G401 (cell line): Measurements from ENCODE around the gene ZBTB46. TPM values are rescaled to one million over a fixed set of nuclear protein-coding genes. Genes with fewer than 3 reads are reported as not detected.

Experiments
- DNase-seq: peaks from one replicate; pipeline ENCODE4 v3.0.0-alpha.2; 2015; ENCODE audit warnings: low spot score
- in situ Hi-C: cut with HindIII; loops from 2 replicates; pipeline ENCODE4 v1.10.0; 2016; ENCODE audit warnings: low sequenced_read_pairs, mixed read lengths
- total RNA-seq: library from RNA; depleted of rRNA; stranded (reverse); fragments of >200 nt; shearing (Covaris generic); gene quantifications from 2 replicates; pipeline ENCODE4 v1.2.3, GENCODE V29; 2014

Gene ZBTB46
- total RNA-seq, 1 experiment from 2014 or later, result 42.5 TPM

- no peak for DNase-seq
- in situ Hi-C loops, result no loop called here
These were observed 12.2 kb upstream of the ZBTB46 start for GRCh38 chr20:63843222-63843621.

GRCh38 chr20:63842258-63842657 lies 11.2 kb upstream of the ZBTB46 start:
- in situ Hi-C loops, result no loop called here
- DNase-seq, result no peak

GRCh38 chr20:63840405-63840828 lies 9.4 kb upstream of the ZBTB46 start:
- in situ Hi-C loops, result no loop called here

GRCh38 chr20:63839620-63840019 lies 8.6 kb upstream of the ZBTB46 start:
- no peak for DNase-seq
- in situ Hi-C loops, result no loop called here

More at GRCh38 chr20:63840405-63840828, 9.4 kb upstream of the ZBTB46 start:
- no peak for DNase-seq

GRCh38 chr20:63837479-63837878 lies 6.4 kb upstream of the ZBTB46 start:
- in situ Hi-C loops, result no loop called here
- no peak for DNase-seq

- in situ Hi-C loops, result no loop called here
- DNase-seq, result peak; percentile 79
These were observed 5.6 kb upstream of the ZBTB46 start for GRCh38 chr20:63836458-63837344.

- in situ Hi-C loops, result no loop called here
- DNase-seq, result peak; percentile 99
These were observed 4.2 kb upstream of the ZBTB46 start for GRCh38 chr20:63835021-63835858.

GRCh38 chr20:63834491-63834880 lies 3.4 kb upstream of the ZBTB46 start:
- in situ Hi-C loops, result no loop called here
- peak; percentile 76 for DNase-seq

GRCh38 chr20:63833776-63834490 lies 2.9 kb upstream of the ZBTB46 start:
- no peak for DNase-seq
- in situ Hi-C loops, result no loop called here

- no peak for DNase-seq
These were observed 1.1 kb upstream of the ZBTB46 start for GRCh38 chr20:63831993-63832686.

GRCh38 chr20:63831646-63831992 lies 555 bp upstream of the ZBTB46 start:
- no peak for DNase-seq
- in situ Hi-C loops, result no loop called here

More at GRCh38 chr20:63831993-63832686, 1.1 kb upstream of the ZBTB46 start:
- in situ Hi-C loops, result no loop called here

GRCh38 chr20:63829945-63830835 lies 874 bp downstream of the ZBTB46 start:
- in situ Hi-C loops, result no loop called here
- DNase-seq, result peak; percentile 72

- DNase-seq, result no peak
- in situ Hi-C loops, result no loop called here
These were observed 1.5 kb downstream of the ZBTB46 start for GRCh38 chr20:63829603-63829944.

- no peak for DNase-seq
These were observed 2.1 kb downstream of the ZBTB46 start for GRCh38 chr20:63828951-63829350.

GRCh38 chr20:63828545-63828944 lies 2.5 kb downstream of the ZBTB46 start:
- in situ Hi-C loops, result no loop called here
- DNase-seq, result no peak

More at GRCh38 chr20:63828951-63829350, 2.1 kb downstream of the ZBTB46 start:
- in situ Hi-C loops, result no loop called here

GRCh38 chr20:63828124-63828523 lies 2.9 kb downstream of the ZBTB46 start:
- in situ Hi-C loops, result no loop called here
- no peak for DNase-seq

- in situ Hi-C loops, result no loop called here
- DNase-seq, result no peak
These were observed 4.3 kb downstream of the ZBTB46 start for GRCh38 chr20:63826753-63827152.
